Measurements from ENCODE around the gene PPP1R14B. TPM values are rescaled to one million over a fixed set of nuclear protein-coding genes. Genes with fewer than 3 reads are reported as not detected.

The PPP1R14B gene
- total and polyA plus RNA-seq, 2 of the 13 experiments (the other 11 are each of a cell fraction or from before 2014, with no cell fraction given), result 110 to 148 TPM

- TF ChIP-seq ZBTB43 (CRISPR knock-in tag; conservative IDR thresholded peaks at IDR 0.05) (0 out of 2 replicates have a peak, but pooled peaks have one; percentile 2), ZNF724P (CRISPR knock-in tag; IDR thresholded peaks at IDR 0.05; ENCODE audit: borderline replicate concordance) (no peak; the same call in 1 of the 2 replicates), NBN (conservative IDR thresholded peaks at IDR 0.05) (no peak), ZSCAN31 (CRISPR knock-in tag; IDR thresholded peaks at IDR 0.05; ENCODE audit: low read depth) (peak; percentile 64; the same call in 1 of the 2 replicates), FOSL2 (CRISPR knock-in tag; IDR thresholded peaks at IDR 0.05) (no peak), HIC2 (CRISPR knock-in tag; IDR thresholded peaks at IDR 0.05; ENCODE audit: low read depth) (no peak), ZNF224 (CRISPR knock-in tag; IDR thresholded peaks at IDR 0.05) (no peak), RELA (CRISPR knock-in tag; IDR thresholded peaks at IDR 0.05) (no peak), ZNF615 (CRISPR knock-in tag; IDR thresholded peaks at IDR 0.05; ENCODE audit: borderline replicate concordance) (no peak), CEBPB (IDR thresholded peaks at IDR 0.05; ENCODE audit: borderline replicate concordance, low read depth, low read length) (no peak), FOXO1 (CRISPR knock-in tag; IDR thresholded peaks at IDR 0.05) (no peak), ZNF749 (CRISPR knock-in tag; IDR thresholded peaks at IDR 0.05; ENCODE audit: borderline replicate concordance) (no peak), ZNF18 (CRISPR knock-in tag; IDR thresholded peaks at IDR 0.05; ENCODE audit: insufficient replicate concordance) (no peak), ZNF460 (CRISPR knock-in tag; IDR thresholded peaks at IDR 0.05; ENCODE audit: borderline replicate concordance) (no peak), POLR2A (IDR thresholded peaks at IDR 0.05; ENCODE audit: insufficient read depth in 1 of 2, low read depth in 2 of 2, low read length in 2 of 2) (peak; percentile 12 to 44; a peak in 3 of 4 replicates), POGK (CRISPR knock-in tag; conservative IDR thresholded peaks at IDR 0.05) (no peak)
These were observed 38.5 kb upstream of the PPP1R14B start, which contains the start of gene GPR137 (continued) for GRCh38 chr11:64284962-64285884.

Measured in HepG2 (cell line).